Keratinocyte (primary cell): Measurements from ENCODE around the gene ELP4.

Experiments
- CTCF ChIP-seq, 3 experiments: IDR thresholded peaks in 1 of 3; conservative IDR thresholded peaks in 1 of 3; optimal IDR thresholded peaks in 1 of 3; 2 replicates in 2 of 3; 3 replicates in 1 of 3; pipeline versions ENCODE3 to v1.5.1; 2011; ENCODE audit warnings: low read length in 3 of 3, mild to moderate bottlenecking in 3 of 3, moderate library complexity in 2 of 3, control low read depth in 1 of 3, inconsistent platforms in 1 of 3; ENCODE audit not compliant: insufficient read depth in 2 of 3; ENCODE audit errors: extremely low read depth in 1 of 3
- EZH2 ChIP-seq: IDR thresholded peaks from one replicate; pipeline ENCODE4 v1.6.1; 2012; ENCODE audit warnings: inconsistent platforms, mild to moderate bottlenecking, low read length, moderate library complexity

DNA sequence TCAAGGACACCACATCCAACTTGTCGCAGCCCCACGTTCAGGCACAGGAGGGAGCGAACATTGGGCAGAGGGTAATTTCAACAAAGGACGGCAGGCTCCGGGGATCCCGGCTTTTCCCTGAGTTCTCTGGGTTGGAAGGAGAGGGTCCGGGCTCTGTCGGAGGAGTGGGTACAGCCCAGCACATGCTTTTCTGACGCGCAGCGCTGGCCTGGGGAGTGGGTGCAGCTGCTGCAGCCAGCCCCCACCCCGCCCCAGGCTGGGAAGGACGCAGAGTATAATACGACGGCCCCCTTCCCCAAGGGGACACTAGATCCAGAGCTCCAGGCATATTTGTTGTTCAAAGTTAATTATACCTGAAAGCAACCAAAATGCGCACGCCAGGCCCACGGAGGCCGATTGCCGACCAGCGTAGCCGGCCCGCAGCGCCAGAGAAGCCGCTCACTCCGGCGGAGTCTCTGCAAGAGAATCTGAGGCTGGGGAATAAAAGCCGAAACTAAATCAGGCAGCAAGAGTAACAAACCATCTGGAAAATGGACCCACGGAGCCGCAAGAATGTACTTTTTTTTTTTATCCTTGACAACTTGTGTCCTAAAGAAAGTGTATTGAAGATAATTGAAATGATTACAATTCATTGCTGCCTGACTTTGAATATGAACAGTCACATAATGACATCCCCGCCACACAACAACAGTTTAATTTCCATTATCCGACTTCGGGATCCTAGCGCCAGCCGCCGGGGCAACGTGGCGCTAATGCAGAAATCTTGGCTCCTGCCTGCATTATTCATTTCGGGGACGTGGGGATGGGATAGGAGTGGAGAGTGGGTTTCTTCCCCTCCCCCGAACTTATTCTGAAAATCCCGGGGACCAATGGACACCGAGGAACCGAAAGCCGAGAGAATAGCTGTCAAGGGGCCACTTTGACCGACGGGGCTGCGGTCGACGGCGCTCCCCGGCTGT is 315.6 kb downstream of the ELP4 start:
- TF ChIP-seq CTCF (optimal IDR thresholded peaks at IDR 0.05 in 1 of 3, IDR thresholded peaks at IDR 0.05 in 1 of 3, conservative IDR thresholded peaks at IDR 0.05 in 1 of 3; ENCODE audit: extremely low read depth in 1 of 3, insufficient read depth in 2 of 3, low read length in 3 of 3) (no peak), EZH2 (peak; percentile 99)
